Activated B cell treated with CpG ODN at 0.5 μM for 24 hours (primary cell): Measurements from ENCODE around the gene KCNA5. TPM values are rescaled to one million over a fixed set of nuclear protein-coding genes. Genes with fewer than 3 reads are reported as not detected.

ENCODE experiments used
- ATAC-seq: fragments of 200-7000 bp; cut with Tn5 transposase; one replicate; pipeline ENCODE4 v1.10.0; 2021; ENCODE audit warnings: low read depth, mild to moderate bottlenecking, moderate library complexity
- CTCF ChIA-PET: fragments of 350-600 bp; sonication (Branson Sonifier 250); formaldehyde crosslinking; loops from one replicate; lab custom pipeline; 2021; ENCODE audit warnings: antibody characterized with exemption; lab: Charles Lee
- POLR2A ChIA-PET: fragments of 350-600 bp; sonication (Branson Sonifier 250); formaldehyde crosslinking; loops from one replicate; lab custom pipeline; 2021; ENCODE audit warnings: antibody characterized with exemption; lab: Charles Lee
- DNase-seq: peaks from one replicate; pipeline ENCODE4 v3.0.0; 2022
- H3K27ac Mint-ChIP-seq: one replicate; pipeline ENCODE4 v1.8.0; 2020; ENCODE audit warnings: mixed read lengths
- H3K27me3 Mint-ChIP-seq: one replicate; pipeline ENCODE4 v1.8.0; 2021; ENCODE audit warnings: mixed read lengths
- H3K36me3 Mint-ChIP-seq: one replicate; pipeline ENCODE4 v1.8.0; 2021; ENCODE audit warnings: low read depth, mixed read lengths
- H3K4me1 Mint-ChIP-seq: one replicate; pipeline ENCODE4 v1.8.0; 2021; ENCODE audit warnings: mixed read lengths
- H3K4me3 Mint-ChIP-seq: one replicate; pipeline ENCODE4 v1.8.0; 2020; ENCODE audit warnings: mild to moderate bottlenecking, mixed read lengths
- H3K9me3 Mint-ChIP-seq: one replicate; pipeline ENCODE4 v1.8.0; 2020; ENCODE audit warnings: mixed read lengths
- intact Hi-C: fragments of 100-400 bp; cut with micrococcal nuclease; formaldehyde crosslinking; loops from one replicate; pipeline ENCODE4 v1.15.1; 2024
- total RNA-seq: library from RNA; stranded (reverse); gene quantifications from 2 replicates; pipeline ENCODE4 v1.2.3, GENCODE V29; 2022
- TF ChIP-seq, protein P1 (sequence below): fragments of 200-600 bp; IDR thresholded peaks from one replicate; pipeline ENCODE4 v1.8.0; 2022; ENCODE audit warnings: antibody characterized with exemption, mild to moderate bottlenecking

Gene KCNA5
- 0.42 and 0.81 TPM in 2 replicates for total RNA-seq

DNA sequence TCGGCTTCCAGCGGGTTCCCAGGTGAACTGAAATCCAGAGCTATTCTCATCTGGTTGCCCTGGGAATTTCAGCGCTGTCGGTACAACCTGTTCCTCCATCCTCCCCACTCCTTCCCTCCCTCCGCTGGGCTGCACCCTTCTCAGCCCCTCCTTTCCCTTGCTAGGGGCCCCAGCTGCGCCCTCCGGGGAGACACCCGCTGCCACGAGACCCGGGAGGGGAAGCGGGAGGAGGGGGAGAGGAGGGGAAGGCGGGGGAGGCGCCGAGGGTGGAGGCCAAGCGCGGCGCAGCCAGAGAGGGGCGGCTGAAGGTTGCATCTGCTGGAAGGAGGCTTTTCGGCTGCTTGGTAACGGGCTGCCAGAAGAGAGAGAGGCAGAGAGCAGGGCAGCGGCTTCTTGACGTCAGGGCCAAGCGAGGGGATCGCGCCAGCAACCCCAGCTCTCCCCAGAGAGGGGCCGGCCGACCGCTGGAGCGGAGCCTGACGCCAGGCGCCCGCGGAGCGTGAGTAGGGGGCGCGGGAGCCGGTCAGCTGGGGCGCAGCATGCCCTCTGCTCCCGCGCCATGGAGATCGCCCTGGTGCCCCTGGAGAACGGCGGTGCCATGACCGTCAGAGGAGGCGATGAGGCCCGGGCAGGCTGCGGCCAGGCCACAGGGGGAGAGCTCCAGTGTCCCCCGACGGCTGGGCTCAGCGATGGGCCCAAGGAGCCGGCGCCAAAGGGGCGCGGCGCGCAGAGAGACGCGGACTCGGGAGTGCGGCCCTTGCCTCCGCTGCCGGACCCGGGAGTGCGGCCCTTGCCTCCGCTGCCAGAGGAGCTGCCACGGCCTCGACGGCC, at the start of gene KCNA5:
Gene KCNA5 (plus strand): TSS at position 291 of the 831 bp plus-strand sequence. CDS start 269 bp downstream, at position 560.
- TF ChIP-seq, protein P1, sequence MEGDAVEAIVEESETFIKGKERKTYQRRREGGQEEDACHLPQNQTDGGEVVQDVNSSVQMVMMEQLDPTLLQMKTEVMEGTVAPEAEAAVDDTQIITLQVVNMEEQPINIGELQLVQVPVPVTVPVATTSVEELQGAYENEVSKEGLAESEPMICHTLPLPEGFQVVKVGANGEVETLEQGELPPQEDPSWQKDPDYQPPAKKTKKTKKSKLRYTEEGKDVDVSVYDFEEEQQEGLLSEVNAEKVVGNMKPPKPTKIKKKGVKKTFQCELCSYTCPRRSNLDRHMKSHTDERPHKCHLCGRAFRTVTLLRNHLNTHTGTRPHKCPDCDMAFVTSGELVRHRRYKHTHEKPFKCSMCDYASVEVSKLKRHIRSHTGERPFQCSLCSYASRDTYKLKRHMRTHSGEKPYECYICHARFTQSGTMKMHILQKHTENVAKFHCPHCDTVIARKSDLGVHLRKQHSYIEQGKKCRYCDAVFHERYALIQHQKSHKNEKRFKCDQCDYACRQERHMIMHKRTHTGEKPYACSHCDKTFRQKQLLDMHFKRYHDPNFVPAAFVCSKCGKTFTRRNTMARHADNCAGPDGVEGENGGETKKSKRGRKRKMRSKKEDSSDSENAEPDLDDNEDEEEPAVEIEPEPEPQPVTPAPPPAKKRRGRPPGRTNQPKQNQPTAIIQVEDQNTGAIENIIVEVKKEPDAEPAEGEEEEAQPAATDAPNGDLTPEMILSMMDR: no peak
- intact Hi-C loops: no loop called here
- Mint-ChIP-seq H3K27ac (no peak within 1 kb of the TSS), H3K36me3 (no peaks in the 10 kb centered on the region), H3K9me3 (peaks cover 5% of the 10 kb centered on the region), H3K27me3 (peaks cover 34% of the 10 kb centered on the region), H3K4me1 (peaks cover 43% of the 10 kb centered on the region), H3K4me3 (peak within 1 kb of the TSS; percentile 47)
- DNase-seq: peak; percentile 39
- CTCF ChIA-PET: interaction anchor here (1.0 to 1.1 kb wide), 2 partner anchors 20 to 41 kb away, joined by 3 read pairs; no protein-coding TSS in a partner anchor
- POLR2A ChIA-PET: interaction anchor here (0.6 kb wide), 1 partner anchor 184 kb away, joined by 5 read pairs; no protein-coding TSS in a partner anchor
- ATAC-seq: peak; percentile 85

GRCh38 chr12:4994622-4995021, 49.1 kb upstream of the KCNA5 start:
- ChIA-PET POLR2A (no interaction called here), CTCF (no interaction called here)
- Mint-ChIP-seq H3K4me3 (no peak overlapping the region), H3K36me3 (no peaks in the 10 kb centered on the region), H3K27ac (no peak overlapping the region), H3K9me3 (no peaks in the 10 kb centered on the region), H3K27me3 (peaks cover 45% of the 10 kb centered on the region), H3K4me1 (no peaks in the 10 kb centered on the region)
- intact Hi-C loops: no loop called here
- no peak for DNase-seq
- TF ChIP-seq, protein P1: no peak
- no peak for ATAC-seq

GRCh38 chr12:4996714-4997113, 47.0 kb upstream of the KCNA5 start:
- ATAC-seq (no peak), DNase-seq (no peak)
- H3K9me3 Mint-ChIP-seq: no peaks in the 10 kb centered on the region
- no peaks in the 10 kb centered on the region for H3K36me3 Mint-ChIP-seq
- ChIA-PET CTCF (interaction anchor here (0.6 kb wide), 1 partner anchor 139 kb away, joined by 3 read pairs; no protein-coding TSS in a partner anchor), POLR2A (no interaction called here)
- no peak overlapping the region for H3K4me3 Mint-ChIP-seq
- no peak overlapping the region for H3K27ac Mint-ChIP-seq
- intact Hi-C loops: no loop called here
- H3K4me1 Mint-ChIP-seq: no peaks in the 10 kb centered on the region
- peaks cover 34% of the 10 kb centered on the region for H3K27me3 Mint-ChIP-seq
- TF ChIP-seq, protein P1: no peak

DNA sequence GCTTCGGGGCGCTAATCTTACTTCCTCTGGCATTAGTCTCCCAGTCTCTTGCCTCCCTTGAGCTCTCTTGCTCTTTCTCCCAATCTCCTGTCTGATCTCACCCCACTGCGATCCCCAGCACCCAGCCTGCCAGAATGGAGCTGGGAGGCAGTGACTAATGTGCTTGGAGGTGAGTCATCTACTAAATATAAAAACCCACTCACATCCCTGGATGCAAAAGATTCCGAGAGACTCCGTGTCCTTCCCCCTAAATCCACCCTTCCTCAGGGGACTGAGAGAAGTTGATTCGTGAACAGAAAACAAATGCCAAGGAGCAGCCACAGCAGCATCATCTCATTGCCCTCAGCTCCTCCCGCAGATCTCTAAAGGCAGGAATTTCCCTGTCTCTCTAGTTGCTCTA, 45.7 kb upstream of the KCNA5 start:
- POLR2A ChIA-PET: no interaction called here
- no peak overlapping the region for H3K27ac Mint-ChIP-seq
- TF ChIP-seq, protein P1: no peak
- CTCF ChIA-PET: no interaction called here
- intact Hi-C loops: no loop called here
- H3K27me3 Mint-ChIP-seq: peaks cover 32% of the 10 kb centered on the region
- H3K4me3 Mint-ChIP-seq: no peak overlapping the region
- ATAC-seq (no peak), DNase-seq (no peak)
- H3K4me1 Mint-ChIP-seq: no peaks in the 10 kb centered on the region
- H3K9me3 Mint-ChIP-seq: no peaks in the 10 kb centered on the region
- no peaks in the 10 kb centered on the region for H3K36me3 Mint-ChIP-seq

DNA sequence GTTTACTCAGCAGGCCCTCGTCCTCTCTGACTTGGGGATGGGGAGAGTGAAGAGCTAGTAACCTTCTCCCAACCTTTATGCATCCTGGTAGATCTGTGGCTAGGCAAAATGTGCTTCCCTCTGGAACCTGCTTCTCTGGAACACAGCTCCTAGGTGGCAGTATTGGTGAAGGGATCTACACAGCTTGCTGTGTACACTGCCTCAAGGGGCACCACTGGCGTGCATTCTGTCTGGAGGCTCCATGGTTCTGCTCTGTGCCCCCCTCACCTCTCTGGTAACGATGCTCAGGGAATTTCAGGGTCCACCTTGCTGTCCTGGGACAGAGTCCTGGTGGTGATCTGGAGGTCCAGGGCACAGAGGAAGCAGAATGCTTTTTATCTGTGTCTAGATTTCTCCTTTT, 43.5 kb upstream of the KCNA5 start:
- H3K9me3 Mint-ChIP-seq: no peaks in the 10 kb centered on the region
- TF ChIP-seq, protein P1: no peak
- no peak for DNase-seq
- no peak overlapping the region for H3K27ac Mint-ChIP-seq
- ChIA-PET CTCF (interaction anchor here (1.3 to 3.5 kb wide), 2 partner anchors 142 to 145 kb away, joined by 3 to 21 read pairs; no protein-coding TSS in a partner anchor), POLR2A (no interaction called here)
- ATAC-seq: no peak
- H3K27me3 Mint-ChIP-seq: peaks cover 27% of the 10 kb centered on the region
- no peaks in the 10 kb centered on the region for H3K4me1 Mint-ChIP-seq
- no peak overlapping the region for H3K4me3 Mint-ChIP-seq
- intact Hi-C loops: loop anchor here (5.0 to 10.0 kb wide), 2 partner anchors 578 to 645 kb away; no protein-coding TSS in a partner anchor
- H3K36me3 Mint-ChIP-seq: no peaks in the 10 kb centered on the region
